ENCODE results near the gene NEURL2.

NEURL2 gene

GRCh38 chr20:45927071-45927878 lies 36.3 kb upstream of the NEURL2 start:
- TF ChIP-seq CTCF (IDR thresholded peaks at IDR 0.05; ENCODE audit: low read depth, low read length), result no peak
- no peak overlapping the region for H3K4me3 ChIP-seq (ENCODE audit: low read depth, low read length)

DNA sequence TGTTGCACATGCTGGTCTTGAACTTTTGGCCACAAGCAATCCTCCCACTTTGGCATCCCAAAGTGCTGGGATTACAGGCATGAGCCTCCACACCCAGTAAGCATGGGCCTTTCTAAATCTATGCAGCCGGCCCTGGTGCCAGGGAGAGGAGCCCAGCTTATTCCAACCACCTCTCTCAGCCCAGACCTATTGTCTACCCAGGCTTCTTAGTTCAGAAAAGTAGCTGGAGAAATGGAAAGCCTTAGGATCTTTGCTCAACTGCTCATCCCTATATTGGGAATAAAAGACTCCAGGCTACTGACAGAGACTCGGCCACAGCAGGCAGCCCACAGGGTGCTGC lies 35.7 kb upstream of the NEURL2 start:
- Histone ChIP-seq H3K4me3 (ENCODE audit: low read depth, low read length) (no peak overlapping the region), H3K4me1 (no peaks in the 10 kb centered on the region), H3K36me3 (no peaks in the 10 kb centered on the region), H3K27me3 (no peaks in the 10 kb centered on the region), H3K9me3 (no peaks in the 10 kb centered on the region)
- no peak for DNase-seq
- no peak for TF ChIP-seq CTCF (IDR thresholded peaks at IDR 0.05; ENCODE audit: low read depth, low read length)

More at GRCh38 chr20:45927071-45927878, 36.3 kb upstream of the NEURL2 start:
- H3K36me3 ChIP-seq, result no peaks in the 10 kb centered on the region
- no peak for DNase-seq
- H3K27me3 ChIP-seq, result no peaks in the 10 kb centered on the region
- no peaks in the 10 kb centered on the region for H3K9me3 ChIP-seq
- H3K4me1 ChIP-seq, result no peaks in the 10 kb centered on the region

DNA sequence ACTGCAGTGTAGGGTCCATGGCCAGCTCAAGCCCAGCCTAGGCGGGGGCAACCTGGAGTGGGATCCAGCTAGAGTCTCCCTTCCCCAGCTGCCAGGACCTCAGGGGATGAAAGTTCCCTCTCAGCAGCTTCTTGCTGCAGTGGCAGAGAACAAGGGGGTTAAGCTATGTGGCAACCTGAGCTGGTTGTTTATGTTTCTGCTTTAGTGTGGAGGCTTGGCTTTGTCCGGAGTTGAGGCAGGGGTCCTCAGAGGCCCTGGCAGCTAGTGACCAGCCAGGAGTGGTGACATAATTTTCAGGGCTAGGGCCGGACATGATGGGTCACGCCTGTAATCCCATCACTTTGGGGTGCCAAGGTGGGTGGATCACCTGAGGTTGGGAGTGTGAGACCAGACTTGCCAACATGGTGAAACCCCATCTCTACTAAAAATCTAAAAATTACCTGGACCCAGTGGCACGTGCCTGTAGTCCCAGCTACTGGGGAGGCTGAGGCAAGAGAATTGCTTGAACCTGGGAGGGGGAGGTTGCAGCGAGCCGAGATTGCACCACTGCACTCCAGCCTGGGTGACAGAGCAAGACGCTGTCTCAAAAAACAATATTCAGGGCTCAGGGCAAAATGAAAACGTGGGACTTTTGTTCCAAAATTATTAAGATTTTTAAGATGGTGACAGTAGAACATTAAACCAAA lies 35.0 kb upstream of the NEURL2 start:
- Histone ChIP-seq H3K4me3 (ENCODE audit: low read depth, low read length) (no peak overlapping the region), H3K9me3 (no peaks in the 10 kb centered on the region), H3K27me3 (no peaks in the 10 kb centered on the region), H3K4me1 (no peaks in the 10 kb centered on the region), H3K36me3 (no peaks in the 10 kb centered on the region)
- no peak for DNase-seq
- TF ChIP-seq CTCF (IDR thresholded peaks at IDR 0.05; ENCODE audit: low read depth, low read length), result no peak

DNA sequence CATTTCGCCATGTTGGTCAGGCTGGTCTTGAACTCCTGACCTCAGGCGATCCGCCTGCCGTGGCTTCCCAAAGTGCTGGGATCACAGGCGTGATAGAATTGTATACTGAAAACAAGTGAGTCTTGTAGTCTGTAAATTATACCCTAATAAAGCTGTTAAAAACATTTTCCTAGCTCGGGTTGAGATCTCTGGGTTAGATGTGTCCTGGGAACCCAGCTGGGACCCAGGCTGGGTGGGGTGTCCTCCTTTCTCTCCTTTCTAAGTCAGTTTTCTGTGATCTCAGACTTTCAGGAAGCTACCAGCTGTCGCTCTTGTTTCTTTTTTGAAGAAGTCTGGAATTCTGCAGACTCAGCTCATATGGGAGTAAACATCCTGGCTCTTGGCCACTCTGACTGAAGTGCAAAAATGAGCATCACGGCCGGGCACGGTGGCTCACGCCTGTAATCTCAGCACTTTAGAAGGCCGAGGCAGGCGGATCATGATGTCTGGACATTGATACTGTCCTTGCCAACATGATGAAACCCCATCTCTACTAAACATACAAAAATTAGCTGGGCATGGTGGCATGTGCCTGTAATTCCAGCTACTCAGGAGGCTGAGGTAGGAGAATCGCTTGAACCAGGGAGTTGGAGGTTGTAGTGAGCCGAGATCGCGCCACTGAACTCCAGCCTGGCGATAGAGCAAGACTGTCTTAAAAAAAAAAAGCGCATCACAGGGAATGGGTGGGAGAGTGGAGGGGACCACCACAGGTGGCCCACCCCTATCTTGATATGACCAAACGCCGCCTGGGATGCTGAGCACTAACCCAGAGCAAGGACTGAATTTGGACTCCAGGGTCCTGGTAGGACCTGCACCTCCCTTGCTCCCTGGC lies 33.6 kb upstream of the NEURL2 start:
- Histone ChIP-seq H3K4me1 (no peaks in the 10 kb centered on the region), H3K27me3 (no peaks in the 10 kb centered on the region), H3K9me3 (no peaks in the 10 kb centered on the region), H3K4me3 (ENCODE audit: low read depth, low read length) (no peak overlapping the region), H3K36me3 (no peaks in the 10 kb centered on the region)
- TF ChIP-seq CTCF (IDR thresholded peaks at IDR 0.05; ENCODE audit: low read depth, low read length), result no peak
- DNase-seq, result no peak

GRCh38 chr20:45921337-45922189 lies 30.6 kb upstream of the NEURL2 start:
- Histone ChIP-seq H3K4me3 (ENCODE audit: low read depth, low read length) (no peak overlapping the region), H3K36me3 (no peaks in the 10 kb centered on the region), H3K9me3 (no peaks in the 10 kb centered on the region), H3K4me1 (no peaks in the 10 kb centered on the region), H3K27me3 (no peaks in the 10 kb centered on the region)
- DNase-seq, result no peak
- no peak for TF ChIP-seq CTCF (IDR thresholded peaks at IDR 0.05; ENCODE audit: low read depth, low read length)

Data from BE2C (cell line).